HG03439 (cell line): ENCODE measurements around the gene TSSC4.

Experiments
- ATAC-seq: cut with Tn5 transposase; IDR thresholded peaks from one replicate; pipeline ENCODE4 v1.9.1; 2021; ENCODE audit warnings: mild to moderate bottlenecking, moderate library complexity; ENCODE audit not compliant: unreplicated experiment

TSSC4 gene

GRCh38 chr11:2398664-2399355, 1.7 kb upstream of the TSSC4 start:
- ATAC-seq, result no peak

DNA sequence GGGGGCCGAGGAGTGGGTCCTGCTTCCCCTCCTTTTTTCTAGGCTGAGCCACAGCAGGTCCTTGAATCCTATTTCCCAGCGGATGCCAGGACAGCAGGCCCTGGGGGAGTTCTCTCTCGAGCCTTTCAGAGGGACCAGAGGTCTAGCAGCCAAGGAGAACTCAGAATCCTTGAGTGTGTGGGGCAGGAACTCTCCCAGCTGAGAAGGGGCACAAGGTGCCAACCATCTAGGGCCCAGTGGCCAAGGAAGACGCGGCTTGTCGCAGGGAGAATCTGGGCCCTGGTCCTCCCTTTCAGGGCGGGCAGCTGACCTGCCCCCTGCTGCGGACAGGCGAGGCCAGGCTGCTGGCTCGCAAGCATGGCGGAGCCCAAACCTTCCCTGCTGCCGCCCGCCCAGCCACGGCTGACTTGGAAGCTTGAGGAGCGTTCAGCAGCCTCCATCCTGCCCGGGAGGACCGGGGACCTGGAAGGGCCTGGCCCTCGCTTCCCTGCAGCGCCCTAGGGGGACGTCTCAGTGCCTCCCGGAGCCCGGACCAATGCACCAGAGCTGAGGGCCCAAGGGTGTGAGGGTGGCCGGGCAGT, 972 bp upstream of the TSSC4 start:
- no peak for ATAC-seq

DNA sequence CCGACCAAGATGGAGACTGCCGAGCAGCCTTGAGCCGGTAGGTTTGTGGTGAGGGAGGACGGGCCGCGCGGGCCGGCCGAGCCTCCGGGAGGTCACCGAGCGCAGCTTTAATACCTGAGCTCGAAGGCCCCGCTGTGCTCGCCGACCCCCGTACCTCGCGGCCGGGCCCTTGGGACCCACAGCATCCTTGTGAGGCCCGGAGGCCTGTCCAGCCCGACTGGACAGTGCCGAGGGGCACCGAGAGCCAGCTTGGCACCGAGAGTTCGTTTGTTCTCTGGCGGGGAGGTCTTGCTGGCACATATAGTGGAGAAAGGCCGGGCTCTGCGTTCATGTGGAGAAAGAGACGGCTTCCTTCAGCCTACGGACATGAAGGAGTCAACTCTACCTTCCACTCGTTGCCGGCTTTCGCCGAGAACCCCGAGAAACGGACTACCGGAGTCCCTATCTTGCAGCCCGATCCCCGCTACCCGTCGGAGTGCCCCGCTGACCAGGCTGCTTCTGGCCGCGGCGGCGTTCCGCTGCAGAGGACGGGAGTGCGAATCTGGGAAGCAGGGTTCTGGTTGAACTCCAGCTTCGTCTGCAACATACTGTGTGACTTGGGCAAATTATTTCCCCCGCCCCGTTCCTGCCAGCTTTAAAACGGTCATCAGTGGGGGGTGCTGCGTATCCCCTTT, 349 bp downstream of the TSSC4 start:
- ATAC-seq, result peak; percentile 10

DNA sequence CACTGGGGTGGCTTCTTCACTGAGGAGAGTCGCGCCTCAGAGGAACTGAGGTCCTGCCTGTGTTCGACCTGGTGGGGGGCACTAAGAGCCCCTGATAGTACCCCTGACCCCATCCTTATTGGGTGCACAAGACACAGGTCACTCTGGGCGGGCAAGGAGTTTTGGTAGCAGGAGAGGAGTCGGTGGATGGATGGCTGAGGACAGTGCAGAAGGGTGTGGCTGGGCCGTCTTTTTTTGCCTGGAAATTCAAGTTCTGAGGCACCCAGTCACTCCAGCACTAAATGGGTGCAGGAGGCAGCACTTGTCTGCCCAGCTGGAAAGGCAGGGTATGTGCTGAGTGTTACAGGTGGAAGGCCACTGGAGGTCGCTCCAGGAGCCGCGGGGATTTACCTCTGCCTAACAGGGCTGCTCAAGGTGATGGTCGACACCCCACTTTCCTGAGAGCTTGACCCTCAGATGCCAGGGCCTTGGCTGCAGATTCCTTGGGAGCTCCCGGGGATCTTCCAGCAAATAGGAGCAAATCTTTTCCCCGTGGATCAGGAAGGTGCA, 960 bp downstream of the TSSC4 start:
- ATAC-seq, result no peak

- ATAC-seq, result no peak
Observed at GRCh38 chr11:2402106-2402505, 1.6 kb downstream of the TSSC4 start.

- no peak for ATAC-seq
Observed at GRCh38 chr11:2402890-2403645, 2.5 kb downstream of the TSSC4 start.

GRCh38 chr11:2404735-2405196, 4.2 kb downstream of the TSSC4 start:
- ATAC-seq, result no peak

DNA sequence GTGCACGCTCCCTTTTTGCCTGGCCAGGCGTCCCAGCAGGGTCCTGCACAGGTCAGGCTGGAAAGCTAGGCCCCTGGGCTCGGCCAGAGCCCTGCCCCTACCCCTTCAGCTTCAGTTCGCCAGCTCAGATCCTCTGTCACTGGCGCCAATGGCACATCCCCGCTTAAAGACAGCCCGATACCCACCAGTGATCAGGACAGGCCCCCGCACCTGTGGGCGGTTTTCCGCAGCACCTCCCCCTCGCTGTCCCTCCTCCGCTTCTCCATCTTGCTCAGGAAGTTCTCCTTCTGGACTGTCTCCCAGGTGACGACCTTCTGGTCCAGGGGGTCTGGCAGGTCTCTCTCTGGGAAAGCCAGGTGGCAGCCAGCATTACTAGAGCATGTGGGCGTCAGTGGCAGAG, 5.9 kb downstream of the TSSC4 start:
- no peak for ATAC-seq

- ATAC-seq, result no peak
Observed at GRCh38 chr11:2406878-2407410, 6.4 kb downstream of the TSSC4 start.

DNA sequence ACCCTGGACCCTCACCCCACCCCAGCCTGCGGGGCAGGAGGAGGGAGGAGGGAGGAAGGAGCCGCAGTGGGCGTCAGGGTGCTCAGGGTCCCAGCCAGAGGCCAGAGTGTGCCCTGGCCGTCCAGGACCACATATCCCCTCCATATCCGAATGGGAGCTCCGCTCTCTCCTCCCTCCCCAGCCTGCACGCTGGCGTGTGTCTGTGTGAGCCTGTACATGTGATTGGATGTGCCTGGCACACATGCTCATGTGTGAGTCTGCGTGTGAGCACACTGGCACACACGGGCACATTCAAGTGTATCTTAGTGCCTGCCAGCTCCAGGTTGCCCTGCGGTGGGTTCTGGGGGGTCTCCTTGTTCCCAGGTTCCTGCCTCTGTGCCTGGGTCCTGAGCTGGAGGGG, 8.1 kb downstream of the TSSC4 start:
- ATAC-seq, result no peak

DNA sequence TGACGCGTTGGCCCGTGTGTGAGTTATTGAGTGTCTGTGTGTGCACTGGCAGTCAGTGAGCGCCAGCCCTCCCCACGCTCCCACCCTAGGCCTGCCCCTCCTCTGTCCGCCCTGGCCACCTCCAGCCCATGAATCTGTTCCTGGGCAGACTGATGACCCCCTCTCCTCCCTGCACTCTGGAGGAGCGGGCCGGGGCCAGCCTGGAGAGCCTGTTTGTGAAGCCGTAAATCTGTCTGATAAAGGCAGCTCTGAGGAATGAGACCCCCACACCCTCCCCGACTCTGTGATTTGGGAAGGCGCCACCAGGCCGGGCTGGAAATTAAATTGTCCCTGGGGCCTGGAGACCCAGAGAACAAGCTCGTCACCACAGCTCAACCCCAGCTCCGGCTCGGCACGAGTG, 8.6 kb downstream of the TSSC4 start:
- ATAC-seq, result no peak

GRCh38 chr11:2409611-2410468, 9.3 kb downstream of the TSSC4 start:
- no peak for ATAC-seq

DNA sequence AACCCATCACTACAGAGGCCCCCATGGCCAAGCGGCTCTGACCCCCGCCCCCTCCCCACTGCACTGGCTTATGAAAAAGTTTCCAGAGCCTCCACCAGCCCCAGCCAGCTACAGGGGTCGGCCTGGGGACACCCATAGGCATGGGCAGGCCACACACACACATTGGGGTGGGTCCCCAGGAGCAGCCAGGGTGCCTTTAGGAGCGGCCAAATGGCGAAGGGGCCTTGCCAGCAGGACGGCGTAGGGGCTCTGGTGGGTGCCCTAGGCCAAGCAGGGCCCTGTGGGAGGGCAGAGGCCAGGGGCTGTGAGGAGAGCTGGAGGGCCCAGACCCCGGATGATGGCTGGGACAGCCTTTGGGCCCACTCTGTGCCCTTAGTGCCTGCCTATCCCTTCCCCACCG, 10.1 kb downstream of the TSSC4 start:
- ATAC-seq, result no peak

DNA sequence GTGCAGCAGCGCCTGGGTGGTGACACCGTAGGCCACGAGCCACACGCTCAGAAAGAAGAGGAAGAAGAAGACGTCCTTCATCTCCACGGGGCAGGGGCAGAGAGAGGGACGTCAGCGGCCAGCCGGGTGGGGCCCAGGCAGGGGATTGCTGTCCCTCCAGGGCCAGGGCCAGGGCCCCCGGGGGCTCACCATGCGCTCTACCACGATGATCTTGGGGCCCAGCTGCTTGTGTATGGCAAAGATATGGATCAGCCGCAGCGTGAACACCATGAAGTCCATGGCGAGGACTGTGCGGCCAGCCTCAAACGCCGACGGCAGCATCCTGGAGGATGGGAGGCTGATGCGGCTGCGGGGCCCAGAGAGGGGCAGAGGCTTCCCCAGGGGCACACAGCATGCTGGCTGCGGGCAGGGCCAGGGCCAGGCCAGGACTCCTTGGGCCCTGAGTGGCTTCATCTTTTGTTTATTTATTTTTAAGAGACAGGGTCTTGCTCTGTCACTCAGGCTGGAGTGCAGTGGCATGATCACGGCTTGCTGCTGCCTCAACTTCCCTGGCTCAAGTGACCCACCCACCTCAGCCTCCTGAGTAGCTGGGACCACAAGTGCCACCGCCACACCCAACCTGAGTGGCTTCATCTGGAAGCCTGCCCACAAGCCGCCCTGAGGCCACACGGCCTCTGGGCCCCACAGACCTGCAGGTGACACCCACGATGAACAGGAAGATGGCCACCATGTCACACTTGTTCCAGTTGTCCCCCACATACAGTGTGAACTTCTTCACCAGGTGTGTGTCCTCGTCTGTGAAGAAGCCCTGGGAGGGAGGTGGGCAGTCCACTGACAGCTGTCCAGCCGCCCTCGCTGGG, 11.1 kb downstream of the TSSC4 start:
- no peak for ATAC-seq

- ATAC-seq, result no peak
Observed at GRCh38 chr11:2412323-2412722, 11.8 kb downstream of the TSSC4 start.

DNA sequence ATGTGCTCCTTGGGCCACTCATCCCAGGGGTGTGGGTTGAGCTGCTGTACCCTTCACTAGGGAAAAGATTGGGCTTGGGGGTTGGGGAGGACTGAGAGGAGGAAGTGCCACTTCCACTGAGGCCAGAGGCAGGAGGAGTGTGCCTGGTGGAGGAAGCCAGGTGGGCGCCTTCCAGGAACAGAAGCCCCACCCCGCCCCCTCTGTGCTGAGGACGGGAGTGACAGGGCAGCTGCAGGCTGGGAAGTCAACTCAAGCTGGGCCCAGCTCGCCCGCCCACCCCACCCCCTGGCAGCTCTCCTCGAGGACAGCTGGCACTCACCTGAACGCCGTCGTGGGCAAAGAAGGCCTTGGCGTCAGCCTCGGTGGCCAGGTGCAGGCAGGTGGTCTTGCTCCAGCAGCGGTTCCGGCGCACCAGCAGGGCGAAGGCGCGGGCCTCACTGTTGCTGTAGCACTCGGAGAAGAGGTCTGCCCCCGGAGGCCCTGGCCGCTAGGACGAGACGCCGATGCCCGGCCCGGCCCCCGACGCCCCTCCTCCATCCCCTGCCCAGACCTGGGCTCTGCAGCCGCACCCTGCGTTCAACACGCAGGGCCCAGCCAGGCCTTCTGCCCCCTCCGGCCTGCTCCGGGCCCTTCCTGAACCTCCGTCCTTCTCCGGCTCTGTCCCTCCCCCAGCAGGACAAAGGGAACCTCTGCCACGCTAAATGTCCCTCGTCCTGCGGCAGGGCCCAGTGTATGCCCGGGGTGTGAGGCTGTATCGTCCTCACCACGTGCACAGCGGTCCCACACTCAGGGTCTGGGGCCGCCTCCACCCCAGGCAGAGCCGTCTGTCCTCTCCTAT, 13.4 kb downstream of the TSSC4 start:
- ATAC-seq, result no peak

DNA sequence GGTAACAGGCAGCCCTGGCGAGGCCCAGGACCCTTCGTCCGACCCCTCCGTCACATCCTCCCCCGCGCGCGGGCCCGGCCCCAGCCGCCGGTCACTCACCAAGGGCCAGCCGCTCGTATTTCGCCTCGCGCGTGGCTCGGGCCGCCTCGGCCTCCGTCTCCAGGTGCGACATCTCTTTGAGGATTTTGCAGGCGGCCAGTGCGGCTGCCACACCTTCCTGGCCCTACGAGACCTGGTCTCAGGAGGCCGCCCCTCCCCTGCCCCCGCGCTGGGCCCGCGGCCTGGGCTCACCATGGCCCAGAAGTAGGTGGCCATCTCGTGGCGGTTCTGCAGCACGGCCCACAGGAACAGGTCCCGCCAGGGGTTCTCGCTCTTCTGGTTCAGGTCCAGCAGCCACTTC, 14.1 kb downstream of the TSSC4 start:
- ATAC-seq, result no peak

- no peak for ATAC-seq
Observed at GRCh38 chr11:2415171-2415570, 14.6 kb downstream of the TSSC4 start.
